Endothelial cell of umbilical vein (primary cell): ENCODE data around the gene ASB11. TPM values are rescaled to one million over a fixed set of nuclear protein-coding genes. Genes with fewer than 3 reads are reported as not detected.

Experiments
- BruUV-seq: library from RNA; stranded (reverse); fragments of 400-500 nt; replicated peaks from 2 replicates; lab custom pipeline; 2021; lab: Mats Ljungman, UMichigan
- CTCF ChIA-PET: fragments of 300-600, 350-600 bp; sonication (Branson Sonifier 250); formaldehyde crosslinking; loops from one replicate; lab custom pipeline; 2021; ENCODE audit warnings: antibody characterized with exemption, inconsistent platforms; lab: Charles Lee
- POLR2A ChIA-PET: fragments of 300-600, 350-600 bp; sonication (Branson Sonifier 250); formaldehyde crosslinking; loops from one replicate; lab custom pipeline; 2021; ENCODE audit warnings: antibody characterized with exemption, inconsistent platforms; lab: Charles Lee
- DNase-seq: peaks from one replicate; pipeline ENCODE4 v3.0.0-alpha.2; 2011; ENCODE audit warnings: low read depth, low spot score
- FAIRE-seq: peaks from 2 replicates; lab custom pipeline; 2011; peaks lifted over from hg19 to GRCh38; lab: Jason Lieb, UNC
- H2AFZ ChIP-seq: 2 replicates; pipeline ENCODE4 v1.6.0; 2012; ENCODE audit warnings: low read depth, low read length, control low read depth, inconsistent platforms
- H3K27ac ChIP-seq: 2 replicates; pipeline ENCODE4 v1.5.1; 2011; ENCODE audit warnings: low read depth, mild to moderate bottlenecking, control low read depth, low read length, moderate library complexity; ENCODE audit not compliant: insufficient read depth
- H3K27me3 ChIP-seq, 2 experiments: 2 replicates each; pipeline versions ENCODE4 v1.6.0 to v1.6.1; 2011; ENCODE audit warnings: low read length in 2 of 2, mixed read lengths in 1 of 2; ENCODE audit not compliant: control insufficient read depth in 2 of 2, insufficient read depth in 2 of 2
- H3K36me3 ChIP-seq, 2 experiments: 2 replicates in 1 of 2; 3 replicates in 1 of 2; pipeline ENCODE4 v1.5.1; 2011; ENCODE audit warnings: low read length in 2 of 2, mild to moderate bottlenecking in 1 of 2, moderate library complexity in 1 of 2; ENCODE audit not compliant: control insufficient read depth in 2 of 2, insufficient read depth in 2 of 2; ENCODE audit errors: extremely low read depth in 1 of 2
- H3K4me1 ChIP-seq: 3 replicates; pipeline ENCODE4 v1.5.1; 2011; ENCODE audit warnings: mild to moderate bottlenecking, low read length; ENCODE audit not compliant: control insufficient read depth, insufficient read depth; ENCODE audit errors: extremely low read depth
- H3K4me2 ChIP-seq: 2 replicates; pipeline ENCODE4 v1.6.1; 2011; ENCODE audit warnings: low read length, control low read depth, mixed read lengths; ENCODE audit not compliant: insufficient read depth
- H3K4me3 ChIP-seq, 3 experiments: fragments of 200-600 bp in 1 of 3; sonication (generic), shearing (Covaris generic) in 1 of 3; replicated peaks in 1 of 3; 2 replicates each; pipeline ENCODE4 v1.5.1; 2011 to 2016; ENCODE audit warnings: control low read depth in 3 of 3, low read length in 3 of 3, mild to moderate bottlenecking in 2 of 3, inconsistent platforms in 1 of 3, low read depth in 1 of 3, moderate library complexity in 1 of 3; ENCODE audit not compliant: insufficient read depth in 1 of 3
- H3K79me2 ChIP-seq: 2 replicates; pipeline ENCODE4 v1.6.0; 2012; ENCODE audit warnings: low read length, inconsistent platforms; ENCODE audit not compliant: control insufficient read depth, insufficient read depth
- H3K9ac ChIP-seq: replicated peaks from 2 replicates; pipeline ENCODE3; 2011; ENCODE audit warnings: low read length, control low read depth; ENCODE audit not compliant: insufficient read depth; ENCODE audit errors: extremely low read depth
- H3K9me1 ChIP-seq: replicated peaks from 3 replicates; pipeline ENCODE4 v1.6.0; 2011; ENCODE audit warnings: mild to moderate bottlenecking, low read length; ENCODE audit not compliant: control insufficient read depth, insufficient read depth; ENCODE audit errors: extremely low read depth
- H3K9me3 ChIP-seq: replicated peaks from 2 replicates; pipeline ENCODE4 v1.5.1; 2012; ENCODE audit warnings: low read length, inconsistent platforms; ENCODE audit not compliant: control insufficient read depth, insufficient read depth
- H4K20me1 ChIP-seq: replicated peaks from 2 replicates; pipeline ENCODE3; 2011; ENCODE audit warnings: mild to moderate bottlenecking, low read length; ENCODE audit not compliant: control insufficient read depth, insufficient read depth; ENCODE audit errors: extremely low read depth
- EZH2 ChIP-seq: IDR thresholded peaks from 2 replicates; pipeline ENCODE4 v1.6.1; 2012; ENCODE audit warnings: borderline replicate concordance, low read depth, mild to moderate bottlenecking, moderate library complexity, low read length, inconsistent platforms; ENCODE audit not compliant: severe bottlenecking
- GATA2 ChIP-seq: IDR thresholded peaks from 2 replicates; pipeline ENCODE4 v1.7.0; 2011; ENCODE audit warnings: low read depth, mild to moderate bottlenecking, moderate library complexity, mixed read lengths, low read length; ENCODE audit not compliant: insufficient read length, insufficient read depth
- JUN ChIP-seq: IDR thresholded peaks from 2 replicates; pipeline ENCODE4 v1.6.1; 2011; ENCODE audit warnings: borderline replicate concordance, low read depth; ENCODE audit not compliant: insufficient read length, insufficient read depth
- MAX ChIP-seq: IDR thresholded peaks from 2 replicates; pipeline ENCODE4 v1.6.1; 2011; ENCODE audit not compliant: insufficient read depth, insufficient read length
- POLR2A ChIP-seq: IDR thresholded peaks from 2 replicates; pipeline ENCODE4 v1.6.1; 2012; ENCODE audit warnings: low read depth, mild to moderate bottlenecking, control low read depth, low read length
- POLR2AphosphoS5 ChIP-seq: IDR thresholded peaks from 2 replicates; pipeline ENCODE4 v1.6.1; 2012; ENCODE audit warnings: low read depth, mild to moderate bottlenecking, control low read depth, low read length, moderate library complexity; ENCODE audit not compliant: insufficient read depth
- dilution Hi-C: fragments of 300-500 bp; cut with MboI; formaldehyde crosslinking; loops from one replicate; pipeline ENCODE4 v1.15.0; 2019; ENCODE audit warnings: low sequenced_read_pairs; ENCODE audit not compliant: extremely low pct_ligation_motif_present
- intact Hi-C: fragments of 100-400 bp; cut with micrococcal nuclease; formaldehyde crosslinking; loops from one replicate; pipeline ENCODE4 v1.10.0; 2022
- polyA plus RNA-seq, 4 experiments: library from polyadenylated mRNA; depleted of rRNA in 3 of 4; stranded (reverse) in 3 of 4; unstranded in 1 of 4; fragments of >200 nt; gene quantifications; 2 replicates each; pipeline versions ENCODE4 v1.2.1 to v1.2.3, GENCODE V29; 2011 to 2012; ENCODE audit warnings: missing spikeins in 1 of 4
- total RNA-seq: library from RNA; stranded (reverse); gene quantifications from 2 replicates; pipeline ENCODE4 v1.2.3, GENCODE V29; 2021
- TF ChIP-seq, protein P1 (sequence below), 2 donors: IDR thresholded peaks; 1 replicate in 1 of 2; 2 replicates in 1 of 2; pipeline ENCODE4 v1.5.1; 2011; ENCODE audit warnings: low read length in 2 of 2, mild to moderate bottlenecking in 2 of 2, moderate library complexity in 2 of 2, control low read depth in 1 of 2, inconsistent platforms in 1 of 2, low read depth in 1 of 2; ENCODE audit not compliant: insufficient read depth in 1 of 2; ENCODE audit errors: extremely low read depth in 1 of 2

ASB11 gene
- total and polyA plus RNA-seq, 2 donors (not counting 3 experiments of a cell fraction or from before 2014, with no cell fraction given), result 0.06 to 0.15 TPM

- Histone ChIP-seq H3K4me3 (no peak overlapping the region), H4K20me1 (no peaks in the 10 kb centered on the region), H3K9me3 (no peaks in the 10 kb centered on the region), H3K4me1 (peaks cover 9% of the 10 kb centered on the region), H3K9me1 (no peaks in the 10 kb centered on the region), H3K79me2 (no peaks in the 10 kb centered on the region), H3K27me3 (no peaks in the 10 kb centered on the region), H3K9ac (no peak overlapping the region), H2AFZ (no peak overlapping the region), H3K4me2 (no peak overlapping the region), H3K27ac (no peak overlapping the region), H3K36me3 (no peaks in the 10 kb centered on the region)
- TF ChIP-seq JUN (no peak), MAX (no peak), POLR2AphosphoS5 (no peak), POLR2A (no peak), EZH2 (no peak), GATA2 (no peak)
- TF ChIP-seq, protein P1, sequence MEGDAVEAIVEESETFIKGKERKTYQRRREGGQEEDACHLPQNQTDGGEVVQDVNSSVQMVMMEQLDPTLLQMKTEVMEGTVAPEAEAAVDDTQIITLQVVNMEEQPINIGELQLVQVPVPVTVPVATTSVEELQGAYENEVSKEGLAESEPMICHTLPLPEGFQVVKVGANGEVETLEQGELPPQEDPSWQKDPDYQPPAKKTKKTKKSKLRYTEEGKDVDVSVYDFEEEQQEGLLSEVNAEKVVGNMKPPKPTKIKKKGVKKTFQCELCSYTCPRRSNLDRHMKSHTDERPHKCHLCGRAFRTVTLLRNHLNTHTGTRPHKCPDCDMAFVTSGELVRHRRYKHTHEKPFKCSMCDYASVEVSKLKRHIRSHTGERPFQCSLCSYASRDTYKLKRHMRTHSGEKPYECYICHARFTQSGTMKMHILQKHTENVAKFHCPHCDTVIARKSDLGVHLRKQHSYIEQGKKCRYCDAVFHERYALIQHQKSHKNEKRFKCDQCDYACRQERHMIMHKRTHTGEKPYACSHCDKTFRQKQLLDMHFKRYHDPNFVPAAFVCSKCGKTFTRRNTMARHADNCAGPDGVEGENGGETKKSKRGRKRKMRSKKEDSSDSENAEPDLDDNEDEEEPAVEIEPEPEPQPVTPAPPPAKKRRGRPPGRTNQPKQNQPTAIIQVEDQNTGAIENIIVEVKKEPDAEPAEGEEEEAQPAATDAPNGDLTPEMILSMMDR (IDR thresholded peaks at IDR 0.05; ENCODE audit: extremely low read depth in 1 of 2, insufficient read depth in 1 of 2, low read depth in 1 of 2, low read length in 2 of 2), result no peak
- DNase-seq (no peak), FAIRE-seq (no peak)
- CTCF ChIA-PET, result no interaction called here
- intact Hi-C loops (no loop called here), dilution Hi-C loops (no loop called here)
- BruUV-seq, result no TSS peak
- POLR2A ChIA-PET, result no interaction called here
These were observed 22.0 kb downstream of the ASB11 start for GRCh38 chrX:15293451-15293850.
